GM04503 (cell line): ENCODE data around the gene TXNRD1.
"Not testable (repeated sequence)": the region's sequence is repeated elsewhere in the genome, so short reads cannot be mapped to it uniquely, and the experiment has no call there.

Source experiments
- DNase-seq: peaks from one replicate; pipeline ENCODE4 v3.0.0-alpha.2; 2012; ENCODE audit warnings: low read depth

TXNRD1 gene

GRCh38 chr12:104215638-104216297 is at the start of gene TXNRD1:
Gene TXNRD1, plus strand, starts transcription at chr12:104215779. Its CDS starts 24 bp downstream, at chr12:104215803.
- DNase-seq, result no peak

GRCh38 chr12:104165801-104166200 is 49.8 kb upstream of the TXNRD1 start:
- DNase-seq, result no peak

GRCh38 chr12:104166465-104166864 is 49.1 kb upstream of the TXNRD1 start:
- DNase-seq, result no peak

GRCh38 chr12:104167519-104168458 is 47.8 kb upstream of the TXNRD1 start:
- DNase-seq, result no peak

GRCh38 chr12:104168596-104168995 is 47.0 kb upstream of the TXNRD1 start:
- no peak for DNase-seq

GRCh38 chr12:104171785-104172569 is 43.6 kb upstream of the TXNRD1 start:
- DNase-seq, result no peak

- no peak for DNase-seq
These were observed 43.0 kb upstream of the TXNRD1 start for GRCh38 chr12:104172570-104172947.

GRCh38 chr12:104173804-104174203 is 41.8 kb upstream of the TXNRD1 start:
- not testable (repeated sequence) for DNase-seq

- DNase-seq, result no peak
These were observed 39.8 kb upstream of the TXNRD1 start for GRCh38 chr12:104175726-104176247.

GRCh38 chr12:104177336-104177662 is 38.3 kb upstream of the TXNRD1 start:
- no peak for DNase-seq

- DNase-seq, result peak; percentile 95
These were observed 37.7 kb upstream of the TXNRD1 start for GRCh38 chr12:104177663-104178501.

GRCh38 chr12:104180374-104180773 is 35.2 kb upstream of the TXNRD1 start:
- DNase-seq, result no peak

GRCh38 chr12:104181313-104181712 is 34.3 kb upstream of the TXNRD1 start:
- no peak for DNase-seq

GRCh38 chr12:104182144-104182543 is 33.4 kb upstream of the TXNRD1 start:
- peak; percentile 89 for DNase-seq

- no peak for DNase-seq
These were observed 32.8 kb upstream of the TXNRD1 start for GRCh38 chr12:104182621-104183378.

GRCh38 chr12:104183443-104183842 is 32.1 kb upstream of the TXNRD1 start:
- DNase-seq, result no peak

- no peak for DNase-seq
These were observed 28.0 kb upstream of the TXNRD1 start for GRCh38 chr12:104187446-104188155.

- DNase-seq, result no peak
These were observed 27.0 kb upstream of the TXNRD1 start for GRCh38 chr12:104188534-104188933.

GRCh38 chr12:104189915-104190555 is 25.5 kb upstream of the TXNRD1 start:
- DNase-seq, result peak; percentile 38
